Limb (tissue), 2 donors: Measurements from ENCODE around the gene PXK.

Source experiments
- DNase-seq, 2 donors: peaks; one replicate each; pipeline ENCODE4 v3.0.0-alpha.2; 2016; ENCODE audit errors: extremely low spot score in 2 of 2

PXK gene

GRCh38 chr3:58347984-58348383 is 15.3 kb downstream of the PXK start:
- no peak for DNase-seq

GRCh38 chr3:58349792-58350626 is 17.3 kb downstream of the PXK start:
- no peak for DNase-seq

- DNase-seq = no peak
Measured at GRCh38 chr3:58350627-58351013, 17.9 kb downstream of the PXK start.

GRCh38 chr3:58351920-58352319 is 19.2 kb downstream of the PXK start:
- no peak for DNase-seq

GRCh38 chr3:58352626-58353025 is 19.9 kb downstream of the PXK start:
- no peak for DNase-seq

GRCh38 chr3:58353722-58354553 is 21.2 kb downstream of the PXK start:
- no peak for DNase-seq

GRCh38 chr3:58355179-58355578 is 22.5 kb downstream of the PXK start:
- DNase-seq = no peak

- DNase-seq = no peak
Measured at GRCh38 chr3:58356054-58356453, 23.4 kb downstream of the PXK start.

GRCh38 chr3:58357402-58357801 is 24.7 kb downstream of the PXK start:
- DNase-seq = no peak

- DNase-seq = no peak
Measured at GRCh38 chr3:58358092-58358491, 25.4 kb downstream of the PXK start.

GRCh38 chr3:58358808-58359207 is 26.1 kb downstream of the PXK start:
- no peak for DNase-seq

- no peak for DNase-seq
Measured at GRCh38 chr3:58359621-58360020, 26.9 kb downstream of the PXK start.

- DNase-seq = no peak
Measured at GRCh38 chr3:58361866-58362265, 29.2 kb downstream of the PXK start.

GRCh38 chr3:58366699-58367098 is 34.0 kb downstream of the PXK start:
- DNase-seq = no peak

- no peak for DNase-seq
Measured at GRCh38 chr3:58369038-58369437, 36.3 kb downstream of the PXK start.

GRCh38 chr3:58369876-58370275 is 37.2 kb downstream of the PXK start:
- DNase-seq = no peak

GRCh38 chr3:58370407-58370806 is 37.7 kb downstream of the PXK start:
- DNase-seq = no peak

GRCh38 chr3:58371754-58372153 is 39.1 kb downstream of the PXK start:
- no peak for DNase-seq

GRCh38 chr3:58375254-58375653 is 42.6 kb downstream of the PXK start:
- DNase-seq = no peak

- no peak for DNase-seq
Measured at GRCh38 chr3:58377168-58377567, 44.5 kb downstream of the PXK start.

GRCh38 chr3:58377750-58378149 is 45.1 kb downstream of the PXK start:
- no peak for DNase-seq

- no peak for DNase-seq
Measured at GRCh38 chr3:58379351-58380073, 46.8 kb downstream of the PXK start.
